ENCODE measurements around the gene PLAGL1.

The PLAGL1 gene

DNA sequence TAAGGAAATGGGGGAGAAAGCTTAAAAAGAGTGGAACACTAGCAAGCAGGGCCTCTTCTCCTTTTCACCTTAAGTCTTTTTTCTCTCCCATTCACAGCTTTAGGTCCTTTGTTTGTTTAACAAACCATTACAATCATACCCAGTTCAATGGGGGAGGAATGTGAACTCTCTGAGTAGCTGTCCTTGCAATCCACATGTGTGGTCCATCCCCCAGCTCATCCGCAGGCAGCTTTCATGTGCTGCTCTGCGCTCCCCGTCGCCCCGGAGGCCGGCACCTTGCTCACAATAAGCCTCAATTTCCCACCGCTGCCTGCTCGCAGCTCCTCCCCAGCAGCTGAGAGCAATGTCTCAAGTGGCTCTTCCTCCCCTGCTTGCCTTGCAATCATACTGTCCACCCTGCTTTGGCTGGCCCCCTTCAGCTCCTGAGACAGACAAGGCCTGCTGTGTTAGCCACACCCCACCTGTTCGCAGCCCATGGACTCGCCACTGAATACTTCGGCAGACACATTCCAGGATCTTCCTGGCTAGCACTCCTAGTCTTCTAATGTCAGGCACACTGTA lies 49.1 kb downstream of the PLAGL1 start:
- TF ChIP-seq, protein P1, sequence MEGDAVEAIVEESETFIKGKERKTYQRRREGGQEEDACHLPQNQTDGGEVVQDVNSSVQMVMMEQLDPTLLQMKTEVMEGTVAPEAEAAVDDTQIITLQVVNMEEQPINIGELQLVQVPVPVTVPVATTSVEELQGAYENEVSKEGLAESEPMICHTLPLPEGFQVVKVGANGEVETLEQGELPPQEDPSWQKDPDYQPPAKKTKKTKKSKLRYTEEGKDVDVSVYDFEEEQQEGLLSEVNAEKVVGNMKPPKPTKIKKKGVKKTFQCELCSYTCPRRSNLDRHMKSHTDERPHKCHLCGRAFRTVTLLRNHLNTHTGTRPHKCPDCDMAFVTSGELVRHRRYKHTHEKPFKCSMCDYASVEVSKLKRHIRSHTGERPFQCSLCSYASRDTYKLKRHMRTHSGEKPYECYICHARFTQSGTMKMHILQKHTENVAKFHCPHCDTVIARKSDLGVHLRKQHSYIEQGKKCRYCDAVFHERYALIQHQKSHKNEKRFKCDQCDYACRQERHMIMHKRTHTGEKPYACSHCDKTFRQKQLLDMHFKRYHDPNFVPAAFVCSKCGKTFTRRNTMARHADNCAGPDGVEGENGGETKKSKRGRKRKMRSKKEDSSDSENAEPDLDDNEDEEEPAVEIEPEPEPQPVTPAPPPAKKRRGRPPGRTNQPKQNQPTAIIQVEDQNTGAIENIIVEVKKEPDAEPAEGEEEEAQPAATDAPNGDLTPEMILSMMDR (conservative IDR thresholded peaks at IDR 0.05; ENCODE audit: low read depth) = no peak
- DNase-seq (ENCODE audit: low spot score) = no peak
- CTCF ChIA-PET = interaction anchor here (0.7 to 0.8 kb wide), 2 partner anchors 27 to 1372 kb away, joined by 3 to 4 read pairs; no protein-coding TSS in a partner anchor
- POLR2A ChIA-PET (ENCODE audit: low non-redundant PET) = no interaction called here
- no peak overlapping the region for H3K27ac ChIP-seq

DNA sequence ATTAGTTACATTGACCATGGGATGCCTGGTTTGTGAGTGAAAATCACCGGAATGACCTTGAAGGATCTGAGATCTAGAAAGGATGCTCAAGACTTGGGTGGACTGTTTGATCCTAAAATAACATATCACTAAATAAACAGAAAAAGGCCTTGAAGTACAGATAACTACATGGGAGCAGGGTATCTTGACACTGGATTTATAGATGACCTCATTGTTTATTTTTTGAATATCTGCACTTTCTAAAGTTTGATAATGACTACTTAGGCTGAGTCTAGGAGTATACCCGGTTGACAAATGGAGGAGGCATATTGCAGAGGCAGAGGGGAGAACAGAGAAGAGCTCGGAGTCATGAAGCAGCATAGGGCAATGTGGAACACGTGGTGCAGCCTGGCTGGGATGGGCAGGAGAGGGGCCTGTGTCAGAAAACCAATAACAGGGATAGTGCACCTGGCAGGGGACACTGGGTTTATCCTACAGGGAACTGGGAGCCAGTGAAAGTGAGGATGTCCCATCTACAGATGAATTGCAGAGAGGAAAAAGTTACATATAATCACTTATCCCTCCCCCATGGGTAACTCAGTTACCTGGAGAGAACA lies 50.3 kb downstream of the PLAGL1 start:
- H3K27ac ChIP-seq = no peak overlapping the region
- ChIA-PET CTCF (interaction anchor here (0.5 kb wide), 1 partner anchor 55 kb away, joined by 3 read pairs; no protein-coding TSS in a partner anchor), POLR2A (ENCODE audit: low non-redundant PET) (no interaction called here)
- TF ChIP-seq, protein P1 (conservative IDR thresholded peaks at IDR 0.05; ENCODE audit: low read depth) = no peak
- no peak for DNase-seq (ENCODE audit: low spot score)

DNA sequence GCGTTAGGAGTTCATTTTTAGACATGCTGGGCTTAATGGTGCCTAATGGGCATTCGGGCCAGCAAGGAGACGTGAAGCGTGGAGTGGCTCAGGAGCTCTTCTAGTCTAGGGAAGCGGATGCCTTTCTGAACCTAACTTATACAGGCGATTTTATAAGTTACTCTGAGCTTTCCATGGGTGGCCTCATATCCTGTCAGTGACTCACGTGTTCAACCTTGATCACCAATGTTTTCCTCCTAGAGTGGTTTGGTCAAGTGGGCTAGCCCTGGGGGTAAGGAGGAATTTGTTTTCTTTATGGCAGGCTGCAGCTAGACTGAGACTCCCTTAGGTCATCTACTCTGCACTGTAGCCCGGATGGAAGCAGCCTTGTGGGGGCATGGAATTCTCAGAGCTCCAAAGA lies 52.1 kb downstream of the PLAGL1 start:
- CTCF ChIA-PET = interaction anchor here (0.7 to 1.1 kb wide), 2 partner anchors 16 to 22 kb away, joined by 3 to 4 read pairs; no protein-coding TSS in a partner anchor
- DNase-seq (ENCODE audit: low spot score) = no peak
- POLR2A ChIA-PET (ENCODE audit: low non-redundant PET) = no interaction called here
- TF ChIP-seq, protein P1 (conservative IDR thresholded peaks at IDR 0.05; ENCODE audit: low read depth) = no peak
- no peak overlapping the region for H3K27ac ChIP-seq

- POLR2A ChIA-PET (ENCODE audit: low non-redundant PET) = no interaction called here
- no peak for DNase-seq (ENCODE audit: low spot score)
- H3K27ac ChIP-seq = no peak overlapping the region
- TF ChIP-seq, protein P1 (conservative IDR thresholded peaks at IDR 0.05; ENCODE audit: low read depth) = no peak
- CTCF ChIA-PET = interaction anchor here (0.7 to 1.2 kb wide), 2 partner anchors 12 to 520 kb away, joined by 4 to 7 read pairs; no protein-coding TSS in a partner anchor
Measured at GRCh38 chr6:143953922-143954321, 54.1 kb downstream of the PLAGL1 start.

DNA sequence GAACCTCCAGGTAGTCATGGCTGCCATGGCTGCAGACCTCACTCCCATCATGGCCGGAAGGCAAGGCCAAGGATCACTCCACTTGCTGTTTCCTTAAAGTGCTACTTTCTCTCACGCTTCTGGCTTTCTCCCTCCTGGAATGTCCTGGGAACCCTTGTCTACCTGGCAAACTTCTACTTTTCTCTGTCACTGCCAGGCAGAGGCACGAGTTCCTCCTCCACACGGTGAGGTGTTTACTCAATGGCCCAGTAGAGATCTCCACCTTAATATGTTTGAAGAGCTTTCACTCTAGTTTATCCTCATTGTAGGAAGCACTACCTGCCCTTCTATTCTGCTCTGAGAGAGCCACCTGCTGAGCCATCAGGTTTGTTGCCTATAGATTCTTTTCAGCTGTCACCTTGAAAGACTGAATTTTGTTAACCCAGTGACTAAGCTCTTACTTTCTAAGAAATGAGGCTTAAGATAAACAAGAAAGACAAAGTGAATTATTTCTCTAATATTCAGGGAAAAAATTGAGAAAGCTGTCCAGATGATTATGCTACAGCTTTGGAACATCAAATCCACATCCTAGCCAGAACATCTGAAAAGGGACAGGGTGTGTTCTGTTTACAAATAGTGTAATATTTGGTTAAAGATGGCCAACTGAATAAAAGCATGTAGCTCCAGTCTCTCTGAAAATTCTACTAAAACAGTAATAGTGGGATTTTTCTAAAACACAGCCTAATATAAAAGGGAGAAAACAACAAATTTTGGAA lies 54.9 kb downstream of the PLAGL1 start:
- ChIA-PET POLR2A (ENCODE audit: low non-redundant PET) (no interaction called here), CTCF (interaction anchor here (0.6 to 1.2 kb wide), 2 partner anchors 12 to 44 kb away, joined by 4 read pairs; no protein-coding TSS in a partner anchor)
- no peak for DNase-seq (ENCODE audit: low spot score)
- no peak overlapping the region for H3K27ac ChIP-seq
- TF ChIP-seq, protein P1 (conservative IDR thresholded peaks at IDR 0.05; ENCODE audit: low read depth) = no peak

DNA sequence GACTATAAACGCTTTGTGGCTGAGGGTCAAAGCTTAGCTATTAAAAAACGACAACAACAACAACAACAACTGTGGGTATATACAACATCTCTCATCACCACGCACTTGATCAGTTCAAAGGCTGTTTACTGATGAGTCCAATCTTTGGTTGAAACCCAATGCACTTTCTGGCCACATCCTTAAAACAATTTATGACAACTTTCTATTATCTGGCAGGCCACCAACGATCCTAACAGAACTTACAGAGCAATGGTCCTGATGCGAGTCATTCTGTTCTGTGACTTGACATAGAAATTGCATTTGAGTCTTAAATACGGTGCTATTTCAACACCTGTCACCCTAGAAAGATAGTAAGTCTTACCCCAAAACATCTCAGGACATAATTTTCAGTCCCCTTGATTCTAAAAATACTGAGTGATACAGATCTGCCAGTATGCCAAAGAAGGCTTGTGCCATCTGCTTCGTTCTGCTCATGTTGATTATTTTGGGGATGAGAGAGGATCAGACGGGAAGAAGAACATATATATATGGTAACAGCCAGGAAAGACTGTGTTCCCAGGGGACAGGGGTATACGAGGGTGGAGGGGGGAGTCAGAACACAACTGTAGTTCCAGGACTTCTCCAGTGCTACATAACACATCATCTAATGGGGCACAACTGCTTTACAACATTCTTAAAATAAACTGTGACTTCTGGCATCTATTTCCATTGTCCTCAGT lies 55.8 kb downstream of the PLAGL1 start:
- TF ChIP-seq, protein P1 (conservative IDR thresholded peaks at IDR 0.05; ENCODE audit: low read depth) = no peak
- CTCF ChIA-PET = no interaction called here
- no peak for DNase-seq (ENCODE audit: low spot score)

More for the DNA sequence above, 55.8 kb downstream of the PLAGL1 start:
- POLR2A ChIA-PET (ENCODE audit: low non-redundant PET) = no interaction called here
- no peak overlapping the region for H3K27ac ChIP-seq
